PC-9 (cell line): ENCODE measurements around the gene DSCAML1. TPM values are rescaled to one million over a fixed set of nuclear protein-coding genes. Genes with fewer than 3 reads are reported as not detected.

Source experiments
- BruUV-seq: library from RNA; stranded (reverse); fragments of 400-500 nt; replicated peaks from 2 replicates; lab custom pipeline; 2021; lab: Mats Ljungman, UMichigan
- CTCF ChIA-PET: fragments of 300-600 bp; sonication (Branson Sonifier 250); formaldehyde crosslinking; loops from one replicate; lab custom pipeline; 2022; ENCODE audit warnings: antibody characterized with exemption; lab: Charles Lee
- POLR2A ChIA-PET: fragments of 300-600 bp; sonication (Branson Sonifier 250); formaldehyde crosslinking; loops from one replicate; lab custom pipeline; 2022; ENCODE audit warnings: antibody characterized with exemption; ENCODE audit not compliant: unreplicated experiment; lab: Charles Lee
- DNase-seq, 2 experiments: peaks; one replicate each; pipeline versions ENCODE4 v3.0.0 to v3.0.0-alpha.2; 2015 to 2022; ENCODE audit warnings: mixed read lengths in 1 of 2
- H2AFZ ChIP-seq: fragments of 200-600 bp; sonication (generic); 2 replicates; pipeline ENCODE4 v1.8.1; 2017; ENCODE audit warnings: antibody characterized with exemption
- H3F3A ChIP-seq: fragments of 200-600 bp; sonication (generic); 2 replicates; pipeline ENCODE4 v1.8.1; 2017; ENCODE audit warnings: antibody characterized with exemption, mild to moderate bottlenecking, low read depth; ENCODE audit not compliant: insufficient read depth
- H3K27ac ChIP-seq: fragments of 200-600 bp; sonication (generic); 2 replicates; pipeline ENCODE4 v1.6.1; 2016; ENCODE audit warnings: mixed run types
- H3K27me3 ChIP-seq: fragments of 200-600 bp; sonication (generic); 2 replicates; pipeline ENCODE4 v1.6.1; 2016; ENCODE audit warnings: low read depth, mixed run types; ENCODE audit not compliant: insufficient read depth
- H3K36me3 ChIP-seq: fragments of 200-600 bp; sonication (generic); 2 replicates; pipeline ENCODE4 v1.6.1; 2016; ENCODE audit warnings: low read depth, mixed run types
- H3K4me1 ChIP-seq: fragments of 200-600 bp; sonication (generic); replicated peaks from 2 replicates; pipeline ENCODE4 v1.6.1; 2016; ENCODE audit warnings: mixed run types; ENCODE audit not compliant: insufficient read depth
- H3K4me2 ChIP-seq: fragments of 200-600 bp; sonication (generic); 2 replicates; pipeline ENCODE4 v1.6.1; 2017; ENCODE audit warnings: mixed run types
- H3K4me3 ChIP-seq: fragments of 200-600 bp; sonication (generic); 2 replicates; pipeline ENCODE4 v1.6.1; 2016; ENCODE audit warnings: mixed run types
- H3K79me2 ChIP-seq: fragments of 200-600 bp; sonication (generic); 2 replicates; pipeline ENCODE4 v1.6.1; 2017; ENCODE audit warnings: low read depth, mixed run types
- H3K9me2 ChIP-seq: fragments of 200-600 bp; sonication (generic); 2 replicates; pipeline ENCODE4 v1.8.1; 2017; ENCODE audit warnings: mild to moderate bottlenecking; ENCODE audit not compliant: insufficient read depth
- H3K9me3 ChIP-seq: fragments of 200-600 bp; sonication (generic); 2 replicates; pipeline ENCODE4 v1.8.1; 2016; ENCODE audit warnings: low read depth; ENCODE audit not compliant: insufficient read depth
- H4K20me1 ChIP-seq: fragments of 200-600 bp; sonication (generic); 2 replicates; pipeline ENCODE4 v1.8.1; 2017; ENCODE audit not compliant: insufficient read depth
- CTCF ChIP-seq: fragments of 200-600 bp; sonication (generic); conservative IDR thresholded peaks from 2 replicates; pipeline ENCODE4 v1.6.1; 2017; ENCODE audit warnings: mixed run types, antibody characterized with exemption, mild to moderate bottlenecking, moderate library complexity
- EZH2 ChIP-seq: fragments of 200-600 bp; sonication (generic); IDR thresholded peaks from 2 replicates; pipeline ENCODE4 v1.8.0; 2017; ENCODE audit warnings: antibody characterized with exemption, low read depth
- intact Hi-C: fragments of 100-400 bp; cut with micrococcal nuclease; formaldehyde crosslinking; loops from one replicate; pipeline ENCODE4 v1.10.0; 2022; ENCODE audit not compliant: unreplicated experiment
- total RNA-seq: library from RNA; stranded (reverse); gene quantifications from 2 replicates; pipeline ENCODE4 v1.2.3, GENCODE V29; 2021

The DSCAML1 gene
- total RNA-seq, 1 experiment from 2014 or later, result not detected

DNA sequence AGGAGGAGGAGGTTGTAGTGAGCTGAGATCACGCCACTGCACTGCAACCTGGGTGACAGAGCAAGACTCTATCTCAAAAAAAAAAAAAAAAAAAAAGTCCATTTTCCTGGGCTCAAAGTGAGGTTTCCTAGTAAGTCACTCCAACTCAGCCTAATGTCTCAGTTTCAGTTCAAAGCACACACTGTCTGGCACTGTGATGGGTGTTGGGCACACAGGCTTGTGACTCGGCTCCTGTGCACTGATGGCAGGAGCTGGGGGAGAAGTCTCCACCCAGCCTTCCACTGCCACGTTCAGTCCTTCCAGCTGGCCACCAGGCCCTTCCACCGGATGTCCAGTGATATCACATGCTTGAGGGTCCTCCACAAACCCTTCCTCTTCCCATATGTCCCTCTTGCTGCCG lies 283.4 kb downstream of the DSCAML1 start:
- Histone ChIP-seq H3K36me3 (no peaks in the 10 kb centered on the region), H3K27ac (no peak overlapping the region), H3K27me3 (peaks cover 98% of the 10 kb centered on the region), H3K9me3 (no peaks in the 10 kb centered on the region), H2AFZ (no peak overlapping the region), H3K4me1 (no peaks in the 10 kb centered on the region), H3K79me2 (no peaks in the 10 kb centered on the region), H3K4me2 (no peak overlapping the region), H3F3A (no peaks in the 10 kb centered on the region), H4K20me1 (no peaks in the 10 kb centered on the region), H3K9me2 (no peaks in the 10 kb centered on the region), H3K4me3 (no peak overlapping the region)
- no peak for DNase-seq
- POLR2A ChIA-PET, result no interaction called here
- TF ChIP-seq EZH2 (no peak), CTCF (no peak)
- no TSS peak for BruUV-seq
- CTCF ChIA-PET, result no interaction called here
- intact Hi-C loops, result no loop called here

GRCh38 chr11:117511931-117512539 lies 285.0 kb downstream of the DSCAML1 start:
- H3F3A ChIP-seq, result no peaks in the 10 kb centered on the region
- no peaks in the 10 kb centered on the region for H3K9me2 ChIP-seq
- no peaks in the 10 kb centered on the region for H3K79me2 ChIP-seq
- no TSS peak for BruUV-seq
- ChIA-PET POLR2A (no interaction called here), CTCF (no interaction called here)
- H2AFZ ChIP-seq, result no peak overlapping the region
- no peak overlapping the region for H3K27ac ChIP-seq
- H3K4me3 ChIP-seq, result no peak overlapping the region
- no peaks in the 10 kb centered on the region for H3K36me3 ChIP-seq
- DNase-seq, result no peak
- TF ChIP-seq CTCF (no peak), EZH2 (no peak)
- H3K4me1 ChIP-seq, result no peaks in the 10 kb centered on the region
- H3K4me2 ChIP-seq, result no peak overlapping the region
- no peaks in the 10 kb centered on the region for H4K20me1 ChIP-seq
- peaks cover 98% of the 10 kb centered on the region for H3K27me3 ChIP-seq
- intact Hi-C loops, result no loop called here
- H3K9me3 ChIP-seq, result no peaks in the 10 kb centered on the region

DNA sequence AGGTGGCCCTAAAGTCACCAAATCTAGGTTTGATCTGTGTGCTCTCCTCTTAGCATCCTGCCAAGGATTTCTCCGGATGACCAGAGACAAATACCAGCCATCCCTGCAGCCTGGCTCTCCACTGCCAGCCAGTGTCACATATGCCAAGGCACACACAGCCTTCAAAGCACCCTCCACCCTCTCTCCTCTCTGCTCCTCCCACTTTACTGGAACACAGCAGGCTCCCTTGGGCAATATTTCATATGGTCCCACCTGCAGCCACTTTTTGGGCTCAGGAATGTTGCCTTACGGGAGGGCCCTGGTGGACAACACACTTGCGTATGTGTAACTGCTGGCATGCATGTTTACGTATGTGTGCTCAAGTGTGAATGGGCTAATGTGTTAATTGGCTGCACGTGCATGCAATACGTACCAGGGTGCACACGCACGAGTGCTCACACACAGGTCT lies 285.5 kb downstream of the DSCAML1 start:
- peaks cover 98% of the 10 kb centered on the region for H3K27me3 ChIP-seq
- H3K4me1 ChIP-seq, result no peaks in the 10 kb centered on the region
- no peak overlapping the region for H3K27ac ChIP-seq
- no peak for TF ChIP-seq EZH2
- TF ChIP-seq CTCF, result no peak
- no peak overlapping the region for H3K4me2 ChIP-seq
- BruUV-seq, result no TSS peak
- no peak overlapping the region for H2AFZ ChIP-seq
- H3F3A ChIP-seq, result no peaks in the 10 kb centered on the region
- no peaks in the 10 kb centered on the region for H3K9me2 ChIP-seq
- H4K20me1 ChIP-seq, result no peaks in the 10 kb centered on the region
- H3K79me2 ChIP-seq, result no peaks in the 10 kb centered on the region
- ChIA-PET CTCF (no interaction called here), POLR2A (no interaction called here)
- H3K4me3 ChIP-seq, result no peak overlapping the region
- intact Hi-C loops, result no loop called here
- H3K36me3 ChIP-seq, result no peaks in the 10 kb centered on the region
- DNase-seq, result no peak
- H3K9me3 ChIP-seq, result no peaks in the 10 kb centered on the region
